A549 (cell line): ENCODE data around the gene NEK1. TPM values are rescaled to one million over a fixed set of nuclear protein-coding genes. Genes with fewer than 3 reads are reported as not detected.

Experiments used
- ATAC-seq, 2 experiments: fragments of 200-7000 bp in 1 of 2; fragments of >200 bp in 1 of 2; cut with Nextera tagmentation in 1 of 2; cut with Tn5 transposase in 1 of 2; 3 replicates each; pipeline versions ENCODE4 v1.8.0 to v1.9.1; 2018 to 2020; ENCODE audit warnings: mild to moderate bottlenecking in 1 of 2, moderate library complexity in 1 of 2
- CTCF ChIA-PET: fragments of 300-600 bp; sonication (Branson Sonifier 250); formaldehyde crosslinking; extraction: SDS; loops from one replicate; lab custom pipeline; 2021; ENCODE audit warnings: antibody characterized with exemption, inconsistent platforms; lab: Yijun Ruan, JAX
- POLR2A ChIA-PET: fragments of 350-600 bp; formaldehyde crosslinking; extraction: SDS; loops from one replicate; lab custom pipeline; 2021; ENCODE audit warnings: antibody characterized with exemption, inconsistent platforms; lab: Yijun Ruan, JAX
- DNase-seq, 2 experiments: peaks; one replicate each; pipeline versions ENCODE4 v3.0.0 to v3.0.0-alpha.2; 2011 to 2016; ENCODE audit warnings: low read depth in 1 of 2, low spot score in 1 of 2
- FAIRE-seq: peaks from 2 replicates; lab custom pipeline; 2011; peaks lifted over from hg19 to GRCh38; lab: Jason Lieb, UNC
- H3K27ac ChIP-seq, 2 experiments: fragments of >200 bp; sonication (Bioruptor Twin); formaldehyde crosslinking; 3 replicates each; pipeline ENCODE4 v1.5.1; 2016 to 2017
- H3K4me1 ChIP-seq: fragments of >200 bp; sonication (Bioruptor Twin); formaldehyde crosslinking; 3 replicates; pipeline ENCODE4 v1.6.1; 2016
- H3K4me2 ChIP-seq: fragments of >200 bp; sonication (Bioruptor Twin); formaldehyde crosslinking; 3 replicates; pipeline ENCODE4 v1.6.1; 2016
- H3K4me3 ChIP-seq: fragments of >200 bp; sonication (Bioruptor Twin); formaldehyde crosslinking; 3 replicates; pipeline ENCODE4 v1.5.1; 2016
- H3K9me3 ChIP-seq: fragments of >200 bp; sonication (Bioruptor Twin); formaldehyde crosslinking; 3 replicates; pipeline ENCODE4 v1.6.1; 2016
- BHLHE40 ChIP-seq: IDR thresholded peaks from 2 replicates; pipeline ENCODE4 v1.6.1; 2012; ENCODE audit warnings: low read depth, low read length, inconsistent platforms
- CHD4 ChIP-seq: fragments of 200-600 bp; sonication (generic); IDR thresholded peaks from 2 replicates; pipeline ENCODE4 v1.6.1; 2016; ENCODE audit warnings: antibody characterized with exemption, mild to moderate bottlenecking, borderline replicate concordance
- FOSB ChIP-seq: fragments of 250-450 bp; sonication (Bioruptor Pico); IDR thresholded peaks from 2 replicates; pipeline ENCODE4 v1.5.0; 2020; ENCODE audit warnings: mild to moderate bottlenecking, moderate library complexity
- GATA3 ChIP-seq: IDR thresholded peaks from 2 replicates; pipeline ENCODE4 v1.6.1; 2012; ENCODE audit warnings: borderline replicate concordance
- HEYL ChIP-seq: fragments of 250-450 bp; sonication (Bioruptor Pico); IDR thresholded peaks from 2 replicates; pipeline ENCODE4 v1.8.0; 2021; ENCODE audit warnings: mild to moderate bottlenecking, moderate library complexity
- HOXB5 ChIP-seq: fragments of 250-450 bp; sonication (Bioruptor Pico); IDR thresholded peaks from 2 replicates; pipeline ENCODE4 v1.5.0; 2020; ENCODE audit warnings: mild to moderate bottlenecking, moderate library complexity
- JUNB ChIP-seq: fragments of >200 bp; sonication (Bioruptor Twin); formaldehyde crosslinking; IDR thresholded peaks from 2 replicates; pipeline ENCODE4 v1.6.1; 2016
- KDM1A ChIP-seq: fragments of 200-600 bp; sonication (generic); IDR thresholded peaks from 2 replicates; pipeline ENCODE4 v1.6.1; 2016; ENCODE audit warnings: low read depth, mild to moderate bottlenecking
- KDM5A ChIP-seq: fragments of 200-600 bp; sonication (generic); IDR thresholded peaks from 2 replicates; pipeline ENCODE4 v1.6.1; 2016; ENCODE audit warnings: antibody characterized with exemption, mild to moderate bottlenecking
- MYC ChIP-seq: IDR thresholded peaks from 2 replicates; pipeline ENCODE4 v1.6.1; 2012; ENCODE audit warnings: mild to moderate bottlenecking, inconsistent platforms, low read length, improper control_type of control experiment, borderline replicate concordance
- NFE2L2 ChIP-seq: fragments of 150-350 bp; conservative IDR thresholded peaks from 2 replicates; pipeline ENCODE4 v1.6.1; 2014; ENCODE audit warnings: low read length
- PHF8 ChIP-seq: fragments of 200-600 bp; sonication (generic); IDR thresholded peaks from 2 replicates; pipeline ENCODE4 v1.6.1; 2016; ENCODE audit warnings: low read depth, mild to moderate bottlenecking, antibody characterized with exemption, moderate library complexity, borderline replicate concordance
- POLR2AphosphoS2 ChIP-seq: conservative IDR thresholded peaks from 2 replicates; pipeline ENCODE4 v1.6.1; 2012; ENCODE audit warnings: low read length, improper control_type of control experiment, inconsistent platforms
- RCOR1 ChIP-seq: fragments of 150-350 bp; IDR thresholded peaks from 2 replicates; pipeline ENCODE4 v1.6.1; 2014; ENCODE audit warnings: antibody characterized with exemption, low read length, low read depth
- RFX5 ChIP-seq: fragments of 450-650 bp; IDR thresholded peaks from 2 replicates; pipeline ENCODE4 v1.7.1; 2014; ENCODE audit warnings: antibody characterized with exemption, mild to moderate bottlenecking, moderate library complexity
- RNF2 ChIP-seq: fragments of 200-600 bp; sonication (generic); IDR thresholded peaks from 2 replicates; pipeline ENCODE4 v1.6.1; 2016; ENCODE audit warnings: low read depth, mild to moderate bottlenecking, antibody characterized with exemption, moderate library complexity, borderline replicate concordance
- SMC3 ChIP-seq: fragments of >200 bp; sonication (Bioruptor Twin); formaldehyde crosslinking; IDR thresholded peaks from 3 replicates; pipeline ENCODE4 v1.6.1; 2018; ENCODE audit warnings: inconsistent platforms
- SREBF2 ChIP-seq: fragments of 450-650 bp; IDR thresholded peaks from 2 replicates; pipeline ENCODE4 v1.6.1; 2014; ENCODE audit warnings: mild to moderate bottlenecking, moderate library complexity
- TP53 ChIP-seq: fragments of 250-450 bp; sonication (Bioruptor Pico); IDR thresholded peaks from 2 replicates; pipeline ENCODE4 v1.5.0; 2021; ENCODE audit warnings: mild to moderate bottlenecking, moderate library complexity
- WGBS: methylation state at CpG from one replicate; pipeline ENCODE4 v1.1.6; 2017; ENCODE audit errors: missing lambda C conversion rate; 5-methylcytosine and 5-hydroxymethylcytosine counted together
- polyA plus RNA-seq, 4 experiments: library from polyadenylated mRNA; depleted of rRNA in 3 of 4; stranded (reverse); fragments of >200 nt; fragmentation: RNase III in 1 of 4; extraction: RNeasy Plus Mini Kit Qiagen cat#74134 plus additional on column Dnase treatment in 1 of 4; gene quantifications; 2 replicates in 3 of 4; 3 replicates in 1 of 4; pipeline ENCODE4 v1.2.3, GENCODE V29; 2011 to 2017
- TF ChIP-seq, protein P1 (sequence below): fragments of >200 bp; sonication (Bioruptor Twin); formaldehyde crosslinking; IDR thresholded peaks from 2 replicates; pipeline ENCODE4 v1.6.1; 2016
- TF ChIP-seq, protein P2 (sequence below): IDR thresholded peaks from 2 replicates; pipeline ENCODE4 v1.6.1; 2012; ENCODE audit warnings: low read depth, borderline replicate concordance
- TF ChIP-seq, protein P3 (sequence below): fragments of 450-650 bp; IDR thresholded peaks from 2 replicates; pipeline ENCODE4 v1.6.1; 2014; ENCODE audit warnings: antibody characterized with exemption
- TF ChIP-seq, protein P4 (sequence below): fragments of 250-450 bp; sonication (Bioruptor Pico); IDR thresholded peaks from 2 replicates; pipeline ENCODE4 v1.5.0; 2021; ENCODE audit warnings: mild to moderate bottlenecking, moderate library complexity, borderline replicate concordance
- TF ChIP-seq, protein P5 (sequence below): fragments of 250-450 bp; sonication (Bioruptor Pico); IDR thresholded peaks from 2 replicates; pipeline ENCODE4 v1.5.0; 2020; ENCODE audit warnings: low read depth, mild to moderate bottlenecking, moderate library complexity
- TF ChIP-seq, protein P6 (sequence below): fragments of 150-350 bp; IDR thresholded peaks from 2 replicates; pipeline ENCODE4 v1.6.1; 2014; ENCODE audit warnings: low read depth, mild to moderate bottlenecking, low read length

The NEK1 gene
- polyA plus RNA-seq, 2 of the 4 experiments (the other 2 are of a cell fraction), result 3.2 to 5.8 TPM

DNA sequence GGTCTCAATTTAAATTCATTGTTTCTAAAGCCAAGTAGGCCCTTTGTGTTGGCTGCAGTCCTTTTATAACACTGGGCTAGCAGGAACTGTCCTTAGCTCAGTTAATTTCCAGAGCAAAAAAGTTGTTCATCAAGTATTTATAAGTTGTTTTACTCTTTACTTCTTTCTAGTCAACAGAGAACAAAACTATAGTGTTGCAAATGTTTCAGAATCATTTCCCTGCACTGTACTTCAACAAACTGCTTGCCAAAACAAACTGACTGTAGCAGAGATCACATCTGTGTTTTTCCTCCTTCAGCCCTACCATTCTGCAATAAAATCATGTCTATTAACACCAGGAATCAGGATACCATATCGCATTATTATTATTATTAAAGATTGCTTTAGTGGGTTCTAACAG, 173.1 kb downstream of the NEK1 start:
- FAIRE-seq (no peak), ATAC-seq (no peak), DNase-seq (no peak)
- Histone ChIP-seq H3K4me3 (no peak overlapping the region), H3K4me2 (peak overlapping the region; percentile 61), H3K27ac (no peak overlapping the region)
- CTCF ChIA-PET, result interaction anchor here (0.6 to 0.7 kb wide), 2 partner anchors 116 to 386 kb away, joined by 3 read pairs; no protein-coding TSS in a partner anchor
- POLR2A ChIA-PET, result no interaction called here
- TF ChIP-seq BHLHE40 (no peak), KDM1A (no peak), POLR2AphosphoS2 (no peak), NFE2L2 (no peak)
- TF ChIP-seq, protein P1, sequence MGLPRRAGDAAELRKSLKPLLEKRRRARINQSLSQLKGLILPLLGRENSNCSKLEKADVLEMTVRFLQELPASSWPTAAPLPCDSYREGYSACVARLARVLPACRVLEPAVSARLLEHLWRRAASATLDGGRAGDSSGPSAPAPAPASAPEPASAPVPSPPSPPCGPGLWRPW, result no peak
- TF ChIP-seq, protein P2, sequence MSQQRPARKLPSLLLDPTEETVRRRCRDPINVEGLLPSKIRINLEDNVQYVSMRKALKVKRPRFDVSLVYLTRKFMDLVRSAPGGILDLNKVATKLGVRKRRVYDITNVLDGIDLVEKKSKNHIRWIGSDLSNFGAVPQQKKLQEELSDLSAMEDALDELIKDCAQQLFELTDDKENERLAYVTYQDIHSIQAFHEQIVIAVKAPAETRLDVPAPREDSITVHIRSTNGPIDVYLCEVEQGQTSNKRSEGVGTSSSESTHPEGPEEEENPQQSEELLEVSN, result no peak
- TF ChIP-seq, all 56 proteins: peak for 0
- WGBS, result 26% methylated on average over 1 of the region's 1 CpG
- 0 out of 3 replicates have a peak, but pooled peaks cover 2% of the 10 kb centered on the region for H3K9me3 ChIP-seq
- H3K4me1 ChIP-seq, result peaks cover 23% of the 10 kb centered on the region

DNA sequence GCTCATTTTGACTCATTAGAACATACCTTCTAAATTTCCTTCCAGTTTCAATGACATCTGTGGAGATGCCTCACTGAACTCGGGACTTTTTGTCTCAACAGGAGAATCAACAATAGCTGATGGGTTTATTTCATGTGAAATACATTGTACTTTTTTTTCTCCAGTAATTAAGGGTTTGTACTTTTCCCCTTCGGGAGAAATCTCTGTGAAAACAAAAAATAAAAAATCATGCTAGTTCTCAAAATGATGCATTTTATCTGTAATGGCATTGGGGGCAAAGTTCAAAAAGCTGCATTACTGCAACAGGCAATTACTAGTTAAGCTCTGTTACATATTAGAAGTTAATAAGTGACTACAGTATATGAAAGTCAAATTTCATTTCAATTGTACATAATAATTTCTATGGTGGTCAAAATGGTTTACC, 174.3 kb downstream of the NEK1 start:
- POLR2A ChIA-PET, result no interaction called here
- H3K27ac ChIP-seq, result 0 out of 6 replicates have a peak overlapping the region, but pooled peaks of 1 of the 2 experiments have one; percentile 49
- peak overlapping the region; percentile 61 for H3K4me2 ChIP-seq
- ATAC-seq (no peak), DNase-seq (no peak), FAIRE-seq (no peak)
- no peak overlapping the region for H3K4me3 ChIP-seq
- peaks cover 23% of the 10 kb centered on the region for H3K4me1 ChIP-seq
- TF ChIP-seq CHD4 (no peak), BHLHE40 (no peak), KDM5A (no peak), GATA3 (no peak), SREBF2 (no peak), PHF8 (no peak), HEYL (CRISPR knock-in tag) (no peak), RCOR1 (no peak), RNF2 (no peak)
- TF ChIP-seq, protein P3, sequence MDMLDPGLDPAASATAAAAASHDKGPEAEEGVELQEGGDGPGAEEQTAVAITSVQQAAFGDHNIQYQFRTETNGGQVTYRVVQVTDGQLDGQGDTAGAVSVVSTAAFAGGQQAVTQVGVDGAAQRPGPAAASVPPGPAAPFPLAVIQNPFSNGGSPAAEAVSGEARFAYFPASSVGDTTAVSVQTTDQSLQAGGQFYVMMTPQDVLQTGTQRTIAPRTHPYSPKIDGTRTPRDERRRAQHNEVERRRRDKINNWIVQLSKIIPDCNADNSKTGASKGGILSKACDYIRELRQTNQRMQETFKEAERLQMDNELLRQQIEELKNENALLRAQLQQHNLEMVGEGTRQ, result no peak
- no peaks in the 10 kb centered on the region for H3K9me3 ChIP-seq
- WGBS, result 24% methylated on average over 2 of the region's 2 CpGs
- CTCF ChIA-PET, result no interaction called here

DNA sequence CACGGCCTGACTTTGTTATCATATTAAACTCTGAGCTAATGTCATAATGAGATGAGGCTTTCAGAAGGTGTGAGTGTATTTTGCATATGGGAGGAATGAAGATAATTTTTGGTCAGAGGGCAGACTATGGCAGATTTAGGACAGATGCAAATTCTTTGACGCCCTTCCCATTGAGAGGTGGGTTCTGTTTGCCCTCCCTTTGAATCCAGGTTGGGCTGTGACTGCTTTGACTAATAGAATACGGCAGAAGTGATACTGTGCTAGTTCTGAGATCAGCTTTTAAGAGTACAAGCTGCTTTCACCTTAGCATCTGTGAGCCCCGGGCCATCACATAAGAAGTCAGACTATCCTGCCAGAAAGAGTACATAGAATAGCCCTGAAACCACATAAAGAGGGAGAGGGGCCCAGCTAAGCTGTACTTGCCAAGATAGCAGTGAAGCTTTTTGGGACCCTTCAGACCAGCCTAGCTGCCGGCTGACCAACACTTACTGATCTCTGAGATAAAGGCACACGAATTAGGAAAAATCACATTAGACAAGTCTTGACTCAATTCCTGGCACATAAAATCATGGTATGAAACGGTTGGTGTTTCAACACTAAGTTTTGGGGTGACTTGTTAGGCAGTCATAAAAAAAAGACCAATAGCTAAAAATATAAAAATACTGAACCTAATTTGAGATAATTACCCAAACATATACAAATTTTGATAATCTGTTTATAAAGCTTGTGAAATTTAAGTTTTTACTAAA, 174.9 kb downstream of the NEK1 start:
- WGBS, result 89% methylated on average over 7 of the region's 7 CpGs
- no peak for DNase-seq
- peaks cover 23% of the 10 kb centered on the region for H3K4me1 ChIP-seq
- peak overlapping the region; percentile 61 for H3K4me2 ChIP-seq
- H3K4me3 ChIP-seq, result no peak overlapping the region
- POLR2A ChIA-PET, result no interaction called here
- no peak for FAIRE-seq
- CTCF ChIA-PET, result no interaction called here
- H3K9me3 ChIP-seq, result no peaks in the 10 kb centered on the region
- no peak for ATAC-seq
- no peak for TF ChIP-seq SREBF2
- TF ChIP-seq MYC, result no peak
- no peak for TF ChIP-seq SMC3
- TF ChIP-seq JUNB, result no peak
- peak overlapping the region in 1 of 2 experiments; percentile 54; a peak in 2 of 6 replicates for H3K27ac ChIP-seq

DNA sequence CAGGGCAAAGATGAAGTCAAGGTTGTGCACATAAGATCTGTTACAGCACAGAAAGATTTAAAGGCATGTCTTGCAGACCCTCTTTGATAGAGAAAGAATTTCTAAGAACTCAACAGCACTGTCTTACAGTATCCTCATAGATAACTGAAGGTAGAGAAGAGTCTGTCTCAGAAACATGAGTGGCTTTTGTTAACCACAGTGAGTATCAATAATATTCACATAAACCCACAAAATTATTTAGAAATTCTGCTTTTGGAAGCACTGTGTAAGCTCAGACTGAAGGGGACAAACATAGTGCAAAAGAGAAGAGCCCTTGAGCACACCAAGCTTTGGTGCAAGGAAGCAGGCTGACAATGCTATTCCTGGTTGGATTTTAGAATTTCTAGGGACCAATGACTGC, 175.6 kb downstream of the NEK1 start:
- DNase-seq, result no peak
- Histone ChIP-seq H3K4me1 (peaks cover 23% of the 10 kb centered on the region), H3K9me3 (no peaks in the 10 kb centered on the region), H3K27ac (no peak overlapping the region), H3K4me2 (no peak overlapping the region), H3K4me3 (no peak overlapping the region)
- CTCF ChIA-PET, result no interaction called here
- POLR2A ChIA-PET, result no interaction called here
- no peak for FAIRE-seq
- ATAC-seq, result no peak
- TF ChIP-seq HOXB5, result no peak
- TF ChIP-seq TP53 (CRISPR knock-in tag), result no peak
- TF ChIP-seq, protein P4, sequence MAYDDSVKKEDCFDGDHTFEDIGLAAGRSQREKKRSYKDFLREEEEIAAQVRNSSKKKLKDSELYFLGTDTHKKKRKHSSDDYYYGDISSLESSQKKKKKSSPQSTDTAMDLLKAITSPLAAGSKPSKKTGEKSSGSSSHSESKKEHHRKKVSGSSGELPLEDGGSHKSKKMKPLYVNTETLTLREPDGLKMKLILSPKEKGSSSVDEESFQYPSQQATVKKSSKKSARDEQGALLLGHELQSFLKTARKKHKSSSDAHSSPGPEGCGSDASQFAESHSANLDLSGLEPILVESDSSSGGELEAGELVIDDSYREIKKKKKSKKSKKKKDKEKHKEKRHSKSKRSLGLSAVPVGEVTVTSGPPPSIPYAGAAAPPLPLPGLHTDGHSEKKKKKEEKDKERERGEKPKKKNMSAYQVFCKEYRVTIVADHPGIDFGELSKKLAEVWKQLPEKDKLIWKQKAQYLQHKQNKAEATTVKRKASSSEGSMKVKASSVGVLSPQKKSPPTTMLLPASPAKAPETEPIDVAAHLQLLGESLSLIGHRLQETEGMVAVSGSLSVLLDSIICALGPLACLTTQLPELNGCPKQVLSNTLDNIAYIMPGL, result no peak
- TF ChIP-seq FOSB (CRISPR knock-in tag), result no peak
- TF ChIP-seq, protein P5, sequence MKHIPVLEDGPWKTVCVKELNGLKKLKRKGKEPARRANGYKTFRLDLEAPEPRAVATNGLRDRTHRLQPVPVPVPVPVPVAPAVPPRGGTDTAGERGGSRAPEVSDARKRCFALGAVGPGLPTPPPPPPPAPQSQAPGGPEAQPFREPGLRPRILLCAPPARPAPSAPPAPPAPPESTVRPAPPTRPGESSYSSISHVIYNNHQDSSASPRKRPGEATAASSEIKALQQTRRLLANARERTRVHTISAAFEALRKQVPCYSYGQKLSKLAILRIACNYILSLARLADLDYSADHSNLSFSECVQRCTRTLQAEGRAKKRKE, result no peak
- no peak for TF ChIP-seq KDM5A
- TF ChIP-seq, protein P6, sequence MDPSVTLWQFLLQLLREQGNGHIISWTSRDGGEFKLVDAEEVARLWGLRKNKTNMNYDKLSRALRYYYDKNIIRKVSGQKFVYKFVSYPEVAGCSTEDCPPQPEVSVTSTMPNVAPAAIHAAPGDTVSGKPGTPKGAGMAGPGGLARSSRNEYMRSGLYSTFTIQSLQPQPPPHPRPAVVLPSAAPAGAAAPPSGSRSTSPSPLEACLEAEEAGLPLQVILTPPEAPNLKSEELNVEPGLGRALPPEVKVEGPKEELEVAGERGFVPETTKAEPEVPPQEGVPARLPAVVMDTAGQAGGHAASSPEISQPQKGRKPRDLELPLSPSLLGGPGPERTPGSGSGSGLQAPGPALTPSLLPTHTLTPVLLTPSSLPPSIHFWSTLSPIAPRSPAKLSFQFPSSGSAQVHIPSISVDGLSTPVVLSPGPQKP, result no peak
- TF ChIP-seq RFX5, result no peak
- no peak for TF ChIP-seq SMC3
- TF ChIP-seq GATA3, result no peak
